Vagina (tissue), 2 donors: ENCODE data around the gene CCHCR1. TPM values are rescaled to one million over a fixed set of nuclear protein-coding genes. Genes with fewer than 3 reads are reported as not detected.

Experiments used
- DNase-seq, 2 donors: peaks; one replicate each; pipeline ENCODE4 v3.0.0-alpha.2; 2017; ENCODE audit errors: extremely low spot score in 2 of 2
- H3K27ac ChIP-seq: fragments of 200-600 bp; sonication (generic); one replicate; pipeline ENCODE4 v1.5.1; 2019
- H3K27me3 ChIP-seq: fragments of 200-600 bp; sonication (generic); one replicate; pipeline ENCODE4 v1.5.1; 2019
- H3K36me3 ChIP-seq, 2 donors: fragments of 200-600 bp; sonication (generic); one replicate each; pipeline ENCODE4 v1.5.1; 2017 to 2019
- H3K4me1 ChIP-seq: fragments of 200-600 bp; sonication (generic); one replicate; pipeline ENCODE4 v1.5.1; 2019
- H3K4me3 ChIP-seq, 2 donors: fragments of 200-600 bp; sonication (generic); 1 replicate in 1 of 2; 2 replicates in 1 of 2; pipeline ENCODE4 v1.5.1; 2016 to 2019
- H3K9me3 ChIP-seq: fragments of 200-600 bp; sonication (generic); one replicate; pipeline ENCODE4 v1.5.1; 2019
- CTCF ChIP-seq, 3 experiments: fragments of 450-650 bp in 2 of 3; fragments of 200-600 bp in 1 of 3; sonication (generic) in 1 of 3; IDR thresholded peaks; one replicate each; pipeline ENCODE4 v1.5.1; 2017 to 2019; ENCODE audit warnings: antibody characterized with exemption in 3 of 3, mild to moderate bottlenecking in 2 of 3, moderate library complexity in 2 of 3
- POLR2A ChIP-seq, 2 donors: fragments of 450-650 bp; IDR thresholded peaks; one replicate each; pipeline ENCODE4 v1.6.1; 2017; ENCODE audit warnings: antibody characterized with exemption in 2 of 2, mild to moderate bottlenecking in 2 of 2, moderate library complexity in 2 of 2
- POLR2AphosphoS5 ChIP-seq, 2 donors: sonication (generic); formaldehyde crosslinking; IDR thresholded peaks; one replicate each; pipeline ENCODE4 v1.9.0; 2017; ENCODE audit warnings: antibody characterized with exemption in 2 of 2, mild to moderate bottlenecking in 2 of 2, low read depth in 1 of 2; ENCODE audit not compliant: insufficient read depth in 1 of 2
- intact Hi-C: fragments of 100-400 bp; cut with DNase I; formaldehyde crosslinking; loops from one replicate; pipeline ENCODE4 v1.15.1; 2023
- total RNA-seq: library from RNA; depleted of rRNA; stranded (reverse); fragments of >200 nt; gene quantifications from one replicate; pipeline ENCODE4 v1.2.3, GENCODE V29; 2016

Gene CCHCR1
- total RNA-seq, 1 donor from 2014 or later: 21.9 TPM

GRCh38 chr6:31158140-31158862 is 699 bp upstream of the CCHCR1 start, which contains the start of gene TCF19:
Gene TCF19, plus strand, starts transcription at chr6:31158589. Its CDS starts 881 bp downstream, at chr6:31159470.
- H3K36me3 ChIP-seq: no peaks in the 10 kb centered on the region
- H3K4me3 ChIP-seq: peak within 1 kb of the TSS; percentile 82 to 85
- intact Hi-C loops: no loop called here
- no peak for TF ChIP-seq POLR2A (IDR thresholded peaks at IDR 0.05)
- peak; percentile 87 to 96 for TF ChIP-seq POLR2AphosphoS5 (IDR thresholded peaks at IDR 0.05; ENCODE audit: insufficient read depth in 1 of 2, low read depth in 1 of 2)
- no peak for TF ChIP-seq CTCF (IDR thresholded peaks at IDR 0.05)
- peak in 1 of 2 donors; percentile 99 for DNase-seq
- no peaks in the 10 kb centered on the region for H3K27me3 ChIP-seq
- peaks cover 27% of the 10 kb centered on the region for H3K4me1 ChIP-seq
- peak within 1 kb of the TSS; percentile 82 for H3K27ac ChIP-seq
- H3K9me3 ChIP-seq: no peaks in the 10 kb centered on the region

- Histone ChIP-seq H3K27me3 (no peaks in the 10 kb centered on the region), H3K4me3 (no peak overlapping the region), H3K4me1 (peaks cover 27% of the 10 kb centered on the region), H3K27ac (no peak overlapping the region), H3K9me3 (no peaks in the 10 kb centered on the region), H3K36me3 (no peaks in the 10 kb centered on the region)
- no peak for DNase-seq
- TF ChIP-seq POLR2AphosphoS5 (IDR thresholded peaks at IDR 0.05; ENCODE audit: insufficient read depth in 1 of 2, low read depth in 1 of 2) (no peak), POLR2A (IDR thresholded peaks at IDR 0.05) (no peak), CTCF (IDR thresholded peaks at IDR 0.05) (no peak)
- intact Hi-C loops: no loop called here
Observed at GRCh38 chr6:31156641-31157040, 961 bp downstream of the CCHCR1 start.

GRCh38 chr6:31154436-31154835 is 3.2 kb downstream of the CCHCR1 start:
- H3K27me3 ChIP-seq: no peaks in the 10 kb centered on the region
- H3K4me1 ChIP-seq: peaks cover 22% of the 10 kb centered on the region
- peaks cover 0 to 12% of the 10 kb centered on the region in 2 donors for H3K36me3 ChIP-seq
- DNase-seq: no peak
- H3K4me3 ChIP-seq: no peak overlapping the region
- H3K27ac ChIP-seq: no peak overlapping the region
- TF ChIP-seq POLR2A (IDR thresholded peaks at IDR 0.05): no peak
- no peak for TF ChIP-seq CTCF (IDR thresholded peaks at IDR 0.05)
- TF ChIP-seq POLR2AphosphoS5 (IDR thresholded peaks at IDR 0.05; ENCODE audit: insufficient read depth in 1 of 2, low read depth in 1 of 2): no peak
- no peaks in the 10 kb centered on the region for H3K9me3 ChIP-seq
- intact Hi-C loops: no loop called here

- DNase-seq: no peak
- TF ChIP-seq POLR2AphosphoS5 (IDR thresholded peaks at IDR 0.05; ENCODE audit: insufficient read depth in 1 of 2, low read depth in 1 of 2): no peak
- no peak for TF ChIP-seq POLR2A (IDR thresholded peaks at IDR 0.05)
- no peak for TF ChIP-seq CTCF (IDR thresholded peaks at IDR 0.05)
- Histone ChIP-seq H3K27ac (no peak overlapping the region), H3K27me3 (no peaks in the 10 kb centered on the region), H3K4me1 (peaks cover 12% of the 10 kb centered on the region), H3K9me3 (no peaks in the 10 kb centered on the region), H3K36me3 (peaks cover 0 to 15% of the 10 kb centered on the region in 2 donors), H3K4me3 (no peak overlapping the region)
- intact Hi-C loops: no loop called here
Observed at GRCh38 chr6:31152781-31153180, 4.8 kb downstream of the CCHCR1 start.

- Histone ChIP-seq H3K4me1 (no peaks in the 10 kb centered on the region), H3K36me3 (peaks cover 0 to 20% of the 10 kb centered on the region in 2 donors), H3K27ac (no peak overlapping the region), H3K27me3 (no peaks in the 10 kb centered on the region), H3K4me3 (no peak overlapping the region), H3K9me3 (no peaks in the 10 kb centered on the region)
- TF ChIP-seq CTCF (IDR thresholded peaks at IDR 0.05) (no peak), POLR2AphosphoS5 (IDR thresholded peaks at IDR 0.05; ENCODE audit: insufficient read depth in 1 of 2, low read depth in 1 of 2) (no peak), POLR2A (IDR thresholded peaks at IDR 0.05) (no peak)
- intact Hi-C loops: no loop called here
- no peak for DNase-seq
Observed at GRCh38 chr6:31149827-31150447, 7.7 kb downstream of the CCHCR1 start.
